Nephron progenitor cell (in vitro differentiated cells): ENCODE results near the gene TREX2.

Source experiments
- DNase-seq: peaks from one replicate; pipeline ENCODE4 v3.0.0; 2021
- H3K27ac Mint-ChIP-seq: 2 replicates; pipeline ENCODE4 v1.8.0; 2021; ENCODE audit warnings: mild to moderate bottlenecking, moderate library complexity, mixed read lengths
- H3K27me3 Mint-ChIP-seq: 2 replicates; pipeline ENCODE4 v1.8.0; 2021; ENCODE audit warnings: mild to moderate bottlenecking, low read depth, mixed read lengths; ENCODE audit not compliant: poor library complexity
- H3K36me3 Mint-ChIP-seq: 2 replicates; pipeline ENCODE4 v1.8.0; 2021; ENCODE audit warnings: low read depth, mixed read lengths
- H3K4me1 Mint-ChIP-seq: 2 replicates; pipeline ENCODE4 v1.8.0; 2021; ENCODE audit warnings: mixed read lengths
- H3K4me3 Mint-ChIP-seq: 2 replicates; pipeline ENCODE4 v1.8.0; 2021; ENCODE audit warnings: mild to moderate bottlenecking, moderate library complexity, mixed read lengths
- H3K9me3 Mint-ChIP-seq: 2 replicates; pipeline ENCODE4 v1.8.0; 2021; ENCODE audit warnings: mild to moderate bottlenecking, moderate library complexity, mixed read lengths
- TF ChIP-seq, protein P1 (sequence below): fragments of 200-600 bp; sonication (generic); IDR thresholded peaks from 2 replicates; pipeline ENCODE4 v1.5.0; 2021; ENCODE audit warnings: antibody characterized with exemption

Gene TREX2

DNA sequence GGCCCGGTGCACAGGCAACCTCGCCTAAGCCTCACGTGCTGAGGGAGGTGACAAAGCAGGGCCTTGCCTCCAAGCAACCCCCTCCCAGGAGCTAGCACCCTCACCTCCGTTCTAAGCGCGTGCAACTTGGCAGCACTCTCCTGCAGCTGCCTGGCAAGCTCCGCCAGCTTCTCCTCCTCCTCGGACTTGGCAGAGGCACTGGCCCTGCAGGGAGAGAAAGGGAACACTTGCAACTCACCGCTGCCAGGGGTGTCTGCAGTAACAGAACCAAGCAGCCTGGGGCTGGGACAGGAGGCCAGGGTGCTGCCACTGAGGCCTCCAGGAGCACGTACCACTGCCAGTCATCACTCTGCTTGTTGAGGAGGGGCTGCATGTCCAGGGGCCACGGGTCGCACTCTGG lies 10.3 kb upstream of the TREX2 start:
- Mint-ChIP-seq H3K27ac (no peak overlapping the region), H3K4me1 (no peaks in the 10 kb centered on the region), H3K36me3 (peaks cover 14% of the 10 kb centered on the region), H3K9me3 (peaks cover 53% of the 10 kb centered on the region), H3K27me3 (no peaks in the 10 kb centered on the region), H3K4me3 (no peak overlapping the region)
- no peak for DNase-seq
- TF ChIP-seq, protein P1, sequence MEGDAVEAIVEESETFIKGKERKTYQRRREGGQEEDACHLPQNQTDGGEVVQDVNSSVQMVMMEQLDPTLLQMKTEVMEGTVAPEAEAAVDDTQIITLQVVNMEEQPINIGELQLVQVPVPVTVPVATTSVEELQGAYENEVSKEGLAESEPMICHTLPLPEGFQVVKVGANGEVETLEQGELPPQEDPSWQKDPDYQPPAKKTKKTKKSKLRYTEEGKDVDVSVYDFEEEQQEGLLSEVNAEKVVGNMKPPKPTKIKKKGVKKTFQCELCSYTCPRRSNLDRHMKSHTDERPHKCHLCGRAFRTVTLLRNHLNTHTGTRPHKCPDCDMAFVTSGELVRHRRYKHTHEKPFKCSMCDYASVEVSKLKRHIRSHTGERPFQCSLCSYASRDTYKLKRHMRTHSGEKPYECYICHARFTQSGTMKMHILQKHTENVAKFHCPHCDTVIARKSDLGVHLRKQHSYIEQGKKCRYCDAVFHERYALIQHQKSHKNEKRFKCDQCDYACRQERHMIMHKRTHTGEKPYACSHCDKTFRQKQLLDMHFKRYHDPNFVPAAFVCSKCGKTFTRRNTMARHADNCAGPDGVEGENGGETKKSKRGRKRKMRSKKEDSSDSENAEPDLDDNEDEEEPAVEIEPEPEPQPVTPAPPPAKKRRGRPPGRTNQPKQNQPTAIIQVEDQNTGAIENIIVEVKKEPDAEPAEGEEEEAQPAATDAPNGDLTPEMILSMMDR: no peak

DNA sequence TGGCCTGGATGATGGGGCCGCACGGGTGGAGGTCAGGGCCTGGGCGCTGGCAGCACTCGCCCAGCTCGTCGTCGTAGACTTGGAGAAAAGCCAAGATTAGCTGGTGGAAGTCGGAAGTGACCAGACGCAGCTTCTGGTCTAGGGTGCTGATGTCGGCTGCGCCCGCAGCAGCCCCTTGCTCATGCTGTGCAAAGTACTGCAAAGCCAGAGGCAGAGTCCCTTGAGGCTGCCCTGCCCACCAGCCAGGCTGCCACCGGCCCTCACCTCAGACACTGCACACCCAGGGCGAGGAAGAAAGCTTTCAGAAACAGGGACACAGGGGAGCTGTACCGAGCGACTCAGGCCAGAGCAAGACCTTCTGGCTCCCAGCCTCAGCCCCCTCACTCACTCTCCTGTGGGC lies 9.7 kb upstream of the TREX2 start:
- TF ChIP-seq, protein P1: no peak
- H3K4me1 Mint-ChIP-seq: no peaks in the 10 kb centered on the region
- no peak for DNase-seq
- no peak overlapping the region for H3K27ac Mint-ChIP-seq
- H3K9me3 Mint-ChIP-seq: peaks cover 52% of the 10 kb centered on the region
- peaks cover 10% of the 10 kb centered on the region for H3K36me3 Mint-ChIP-seq
- H3K27me3 Mint-ChIP-seq: peaks cover under 1% of the 10 kb centered on the region
- no peak overlapping the region for H3K4me3 Mint-ChIP-seq

DNA sequence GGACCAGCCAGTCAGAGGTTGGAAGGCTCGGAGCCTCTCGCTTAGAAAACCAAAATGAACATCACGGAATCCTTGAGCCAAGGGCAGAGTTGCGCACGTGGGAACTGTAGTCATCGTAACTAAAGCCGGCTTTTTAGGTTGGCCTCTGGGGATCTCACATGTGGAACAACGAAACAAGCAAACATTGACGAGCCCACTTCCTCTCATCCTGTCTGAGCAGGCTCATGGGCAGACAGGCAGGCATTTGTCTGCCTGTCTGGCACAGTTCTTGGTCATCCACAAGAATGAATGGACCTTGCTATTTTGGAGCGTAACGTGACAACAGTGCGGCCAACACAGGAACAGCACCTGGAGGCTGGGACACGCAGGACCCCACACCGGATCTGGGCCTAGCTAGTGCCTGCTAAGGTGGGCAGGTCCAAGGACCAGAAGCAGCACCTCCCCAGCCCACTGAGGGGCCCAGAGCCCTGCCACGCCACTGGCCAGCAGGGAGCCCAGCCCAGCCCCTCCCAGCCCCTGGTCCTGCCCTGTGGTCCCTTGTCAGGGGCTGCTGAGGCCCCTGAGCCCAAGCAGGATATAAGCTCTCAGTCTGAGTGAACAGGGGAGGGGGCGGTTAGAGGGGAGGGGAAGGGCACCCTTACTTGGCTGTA lies 9.2 kb upstream of the TREX2 start:
- H3K27ac Mint-ChIP-seq: no peak overlapping the region
- no peaks in the 10 kb centered on the region for H3K4me1 Mint-ChIP-seq
- peaks cover 10% of the 10 kb centered on the region for H3K36me3 Mint-ChIP-seq
- H3K9me3 Mint-ChIP-seq: peaks cover 50% of the 10 kb centered on the region
- TF ChIP-seq, protein P1: no peak
- no peak overlapping the region for H3K4me3 Mint-ChIP-seq
- DNase-seq: no peak
- peaks cover 3% of the 10 kb centered on the region for H3K27me3 Mint-ChIP-seq

DNA sequence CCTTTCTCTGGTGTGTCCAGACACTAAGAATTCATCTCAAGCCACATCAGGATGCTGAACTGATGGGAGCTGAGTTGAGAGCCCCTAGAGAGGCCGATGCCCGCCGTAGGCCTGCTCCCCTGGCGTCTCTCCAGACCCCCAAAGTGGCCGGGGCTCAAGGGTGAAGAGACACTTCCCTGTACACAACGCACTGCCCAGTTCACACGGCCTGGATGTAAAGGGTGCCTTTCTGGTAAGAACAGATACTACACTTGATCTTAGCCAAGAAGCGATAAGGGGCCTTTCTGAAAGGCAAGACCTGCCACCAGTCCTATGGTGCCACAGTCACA lies 5.1 kb upstream of the TREX2 start:
- Mint-ChIP-seq H3K9me3 (peaks cover 48% of the 10 kb centered on the region), H3K4me3 (no peak overlapping the region), H3K36me3 (peaks cover 5% of the 10 kb centered on the region), H3K4me1 (no peaks in the 10 kb centered on the region), H3K27ac (peak overlapping the region; percentile 33), H3K27me3 (peaks cover 3% of the 10 kb centered on the region)
- TF ChIP-seq, protein P1: no peak
- no peak for DNase-seq

DNA sequence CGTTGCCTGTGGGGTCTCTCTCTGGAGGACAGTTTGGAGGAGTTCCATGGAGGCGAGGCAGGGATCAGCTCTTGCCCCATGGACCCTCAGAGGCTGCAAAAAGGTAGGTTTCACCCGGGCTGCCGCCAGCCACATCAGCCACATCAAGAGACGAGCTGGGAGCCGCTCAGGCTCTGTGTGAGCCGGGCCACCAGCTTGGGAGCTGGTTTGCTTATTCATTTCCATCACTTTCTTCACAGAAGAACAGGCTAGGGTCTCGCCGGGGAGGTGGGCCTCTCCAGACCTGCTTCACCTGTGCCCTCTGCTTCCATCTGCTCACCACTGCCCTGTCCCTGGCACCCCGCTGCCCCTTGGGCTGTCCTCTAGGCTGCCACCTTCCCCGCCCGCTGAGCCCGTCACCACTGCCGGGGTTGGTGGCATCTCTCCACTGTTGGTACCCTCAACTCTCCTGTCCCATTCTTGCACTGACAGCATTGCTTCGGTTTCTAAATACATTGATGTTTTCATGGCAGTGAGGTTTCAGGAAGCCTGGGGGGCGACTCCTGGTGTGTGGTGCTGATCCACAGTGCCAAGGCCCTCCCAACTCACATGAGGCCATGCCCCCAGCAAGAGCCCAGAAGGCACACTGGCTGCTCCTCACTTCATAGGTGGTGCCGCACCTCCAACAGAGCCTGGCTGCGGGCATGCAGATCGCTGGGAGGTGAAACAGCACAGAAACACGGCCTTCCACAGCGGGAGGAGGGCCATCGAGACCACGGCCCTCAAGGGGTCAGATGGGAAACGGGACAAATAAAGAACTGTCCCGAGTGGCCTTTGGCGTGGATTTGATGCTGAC lies 4.5 kb upstream of the TREX2 start:
- TF ChIP-seq, protein P1: no peak
- Mint-ChIP-seq H3K27me3 (peaks cover 3% of the 10 kb centered on the region), H3K9me3 (peaks cover 47% of the 10 kb centered on the region), H3K4me1 (no peaks in the 10 kb centered on the region), H3K36me3 (peaks cover 5% of the 10 kb centered on the region), H3K4me3 (no peak overlapping the region), H3K27ac (no peak overlapping the region)
- DNase-seq: no peak
